GM18951 (cell line): ENCODE measurements around the gene PPM1M.

Source experiments
- POLR2A ChIP-seq: IDR thresholded peaks from 4 replicates; pipeline ENCODE4 v1.6.1; 2011; ENCODE audit warnings: mild to moderate bottlenecking; ENCODE audit not compliant: insufficient read length, insufficient read depth; ENCODE audit errors: extremely low read depth
- in situ Hi-C: fragments of 300-500 bp; cut with MboI; formaldehyde crosslinking; loops from one replicate; pipeline ENCODE4 v1.12.0; 2022; ENCODE audit warnings: low sequenced_read_pairs, mixed read lengths, inconsistent platforms; ENCODE audit not compliant: unreplicated experiment

Gene PPM1M

DNA sequence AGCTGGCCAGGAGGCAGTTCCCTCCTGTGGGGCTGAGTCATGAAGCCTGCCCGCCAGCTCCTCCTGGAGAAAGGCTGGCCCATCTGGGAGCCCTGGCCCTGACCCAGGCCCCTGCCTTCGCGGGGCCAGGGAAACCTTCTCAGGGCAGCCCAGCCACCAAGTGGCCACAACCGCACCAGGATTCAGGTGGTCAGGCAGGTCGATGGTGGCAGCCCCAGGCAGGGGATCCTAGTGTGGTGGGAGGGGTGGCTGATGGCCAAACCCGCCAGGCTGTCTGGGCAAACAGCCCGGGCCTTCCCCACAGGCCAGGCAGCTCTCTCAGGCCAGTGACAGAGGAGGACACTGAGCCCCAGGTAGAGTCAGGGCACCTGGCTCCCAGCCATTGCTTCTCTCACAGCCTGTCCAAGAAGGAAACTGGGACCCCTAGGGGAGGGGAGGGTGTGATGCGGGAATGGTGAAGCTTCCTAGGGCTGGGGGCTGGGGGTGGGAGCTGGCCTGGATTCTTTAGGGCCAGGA is 7.8 kb upstream of the PPM1M start:
- in situ Hi-C loops = no loop called here
- TF ChIP-seq POLR2A = no peak

- TF ChIP-seq POLR2A = no peak
- in situ Hi-C loops = no loop called here
These were observed 7.3 kb upstream of the PPM1M start for GRCh38 chr3:52238193-52238760.

DNA sequence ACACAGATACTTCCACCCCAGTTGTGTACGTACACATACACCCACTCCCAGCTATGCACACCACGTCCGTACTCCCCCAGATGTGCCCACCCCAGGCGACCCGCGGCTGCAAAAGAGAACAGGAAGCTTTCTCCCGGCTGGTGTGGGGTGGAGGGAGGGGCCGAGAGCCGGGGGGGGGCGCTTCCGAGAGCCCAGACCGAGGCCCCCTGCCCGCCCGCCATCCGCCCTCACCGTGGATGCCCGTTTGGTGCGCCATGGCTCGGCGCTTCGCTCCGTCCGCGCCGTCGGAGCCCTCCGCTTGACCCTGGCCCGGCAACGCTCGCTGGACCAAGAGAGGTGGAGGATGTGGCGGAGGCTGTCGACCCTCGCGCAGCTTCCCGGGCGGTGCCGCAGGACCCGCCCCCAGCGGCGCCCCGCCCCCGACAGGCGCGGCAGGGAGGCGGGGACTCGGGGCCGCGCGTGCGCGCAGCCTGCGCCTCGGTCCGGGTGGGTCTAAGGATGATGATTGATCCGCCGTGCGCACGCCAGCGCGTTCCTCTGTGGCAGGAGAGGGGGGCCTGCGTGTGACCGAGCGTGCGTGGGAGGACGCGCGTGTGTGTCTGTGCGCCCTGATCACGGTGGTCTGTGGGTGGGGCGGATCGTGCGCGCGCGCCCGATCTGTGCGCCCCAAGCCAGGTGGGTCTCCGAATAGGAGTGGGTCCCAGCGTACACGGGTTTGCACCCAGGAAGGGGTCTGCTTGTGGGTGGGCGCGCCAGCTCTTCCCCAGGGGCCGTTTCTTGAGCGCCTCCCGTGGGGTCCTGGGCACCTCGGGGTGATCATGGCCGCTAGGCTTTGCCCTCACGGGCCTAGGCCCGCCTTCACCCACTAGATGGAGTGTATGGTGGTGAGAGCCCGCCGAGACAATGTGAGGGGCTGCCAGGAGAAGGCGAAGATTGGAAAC is 6.5 kb upstream of the PPM1M start, which contains the start of gene TWF2:
Gene TWF2, minus strand, starts transcription at position 398 of the 941 bp plus-strand sequence. Its CDS starts 142 bp downstream, at position 256.
- in situ Hi-C loops = no loop called here
- TF ChIP-seq POLR2A = peak; percentile 94

GRCh38 chr3:52240059-52240885 is 5.3 kb upstream of the PPM1M start:
- TF ChIP-seq POLR2A = peak; percentile 42
- in situ Hi-C loops = no loop called here

GRCh38 chr3:52240886-52241370 is 4.6 kb upstream of the PPM1M start:
- TF ChIP-seq POLR2A = no peak
- in situ Hi-C loops = no loop called here

DNA sequence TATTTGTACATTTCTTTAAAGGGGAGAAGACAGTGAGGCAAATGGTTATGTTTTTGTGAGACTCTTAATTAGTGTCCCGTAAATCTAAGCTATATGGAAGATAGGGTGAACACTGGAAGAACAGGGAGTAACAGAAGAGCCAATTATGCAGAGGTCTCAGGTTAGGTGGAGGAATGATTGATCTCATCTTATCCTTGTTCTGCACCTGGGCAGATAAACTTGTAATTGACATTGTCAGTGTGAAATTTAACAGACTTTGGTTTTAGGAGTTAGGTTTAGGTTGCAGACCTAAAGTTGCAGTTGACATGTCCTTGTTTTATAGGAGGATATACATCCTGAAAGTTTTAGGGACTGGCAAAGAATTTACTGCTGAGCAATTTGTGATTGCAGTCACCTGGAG is 3.5 kb upstream of the PPM1M start:
- TF ChIP-seq POLR2A = no peak
- in situ Hi-C loops = no loop called here

DNA sequence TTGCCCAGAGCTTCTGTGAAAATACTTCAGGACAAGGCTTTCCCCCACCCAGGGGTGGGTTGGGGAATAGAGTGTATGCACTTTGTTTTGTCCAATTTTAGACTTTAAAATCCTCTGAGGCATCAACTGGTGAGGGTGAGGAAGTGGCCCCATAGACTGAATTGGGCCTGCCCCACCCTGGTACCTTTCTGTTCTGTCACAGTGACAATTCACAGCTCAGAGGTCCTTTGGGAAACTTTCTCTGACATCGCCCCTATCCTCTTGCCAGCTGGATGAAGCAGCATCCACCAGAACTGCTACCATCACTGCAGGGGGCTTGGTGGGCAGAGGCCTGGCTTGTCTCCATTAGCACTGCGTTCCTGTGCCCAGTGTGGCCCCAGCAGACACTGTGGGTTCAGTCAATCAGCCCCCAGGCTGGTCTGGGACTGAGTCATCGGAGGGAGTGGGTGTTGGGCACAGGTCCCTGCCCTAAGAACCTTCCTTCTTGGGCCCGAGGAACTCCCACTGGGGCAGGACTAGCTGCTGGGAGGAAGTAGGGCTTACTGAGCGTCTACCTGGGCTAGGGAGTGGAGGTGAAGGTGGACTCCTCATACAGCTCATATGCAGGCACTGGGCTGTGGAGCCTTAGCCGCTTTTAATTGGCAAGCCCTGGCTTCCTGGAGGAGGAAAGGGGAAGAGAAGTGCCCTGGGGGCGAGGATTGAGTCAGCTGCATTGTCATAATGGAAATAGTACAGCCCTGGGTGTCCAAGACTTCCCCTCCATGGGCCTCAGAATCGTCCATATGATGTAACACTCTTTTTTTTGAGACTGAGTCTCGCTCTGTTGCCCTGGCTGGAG is 1.5 kb upstream of the PPM1M start:
- in situ Hi-C loops = no loop called here
- TF ChIP-seq POLR2A = peak; percentile 43

GRCh38 chr3:52246264-52246620 is 683 bp downstream of the PPM1M start:
- in situ Hi-C loops = no loop called here
- TF ChIP-seq POLR2A = no peak

- in situ Hi-C loops = no loop called here
- TF ChIP-seq POLR2A = no peak
These were observed 1.3 kb downstream of the PPM1M start for GRCh38 chr3:52246728-52247408.

DNA sequence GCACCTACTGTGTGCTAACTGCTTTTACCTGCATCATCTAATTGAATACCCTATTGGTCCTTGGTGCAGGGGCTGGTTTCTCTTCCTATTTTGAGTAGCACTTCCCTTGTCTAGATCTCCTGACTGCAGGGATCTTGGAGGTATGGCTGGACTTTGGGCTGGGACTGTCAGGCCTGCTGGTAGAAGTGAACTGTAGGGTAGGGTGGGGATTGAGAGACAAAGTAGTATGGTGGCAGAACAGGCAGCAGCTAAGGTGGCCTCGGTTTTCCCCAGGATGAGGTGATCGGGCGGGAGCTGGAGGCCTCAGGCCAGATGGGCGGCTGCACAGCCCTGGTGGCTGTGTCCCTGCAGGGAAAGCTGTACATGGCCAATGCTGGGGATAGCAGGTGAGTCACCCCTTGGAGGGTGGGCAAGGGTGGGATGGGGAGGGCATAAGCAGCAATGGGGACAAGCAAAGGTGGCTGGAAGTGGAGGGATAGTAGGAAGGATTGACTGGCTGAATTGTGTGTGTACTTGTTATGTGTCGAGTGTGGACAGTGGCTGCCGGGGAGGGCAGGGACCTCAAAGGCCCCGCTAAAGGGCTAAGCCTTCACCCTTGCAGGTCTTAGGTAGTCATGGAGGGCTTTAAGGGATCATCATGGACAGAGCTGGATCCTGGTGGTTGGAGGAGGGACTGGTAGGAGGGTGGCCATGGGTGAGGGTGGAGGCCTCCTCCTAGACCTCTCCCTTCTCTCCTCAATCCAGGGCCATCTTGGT is 2.0 kb downstream of the PPM1M start:
- in situ Hi-C loops = no loop called here
- TF ChIP-seq POLR2A = no peak

DNA sequence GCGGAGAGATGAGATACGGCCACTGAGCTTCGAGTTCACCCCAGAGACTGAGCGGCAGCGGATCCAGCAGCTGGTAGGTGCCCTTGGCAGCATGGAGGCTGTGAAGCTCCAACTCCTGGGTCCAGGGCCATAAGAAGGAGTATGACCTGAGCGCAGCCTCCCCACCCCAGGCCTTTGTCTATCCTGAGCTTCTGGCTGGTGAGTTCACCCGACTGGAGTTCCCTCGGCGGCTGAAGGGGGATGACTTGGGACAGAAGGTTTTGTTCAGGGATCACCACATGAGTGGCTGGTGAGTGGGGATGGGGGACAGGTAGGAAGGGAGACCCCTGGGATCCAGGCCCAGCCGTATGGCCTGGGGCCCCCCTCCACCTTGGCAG is 2.6 kb downstream of the PPM1M start:
- TF ChIP-seq POLR2A = peak; percentile 0
- in situ Hi-C loops = no loop called here

GRCh38 chr3:52248816-52249547 is 3.4 kb downstream of the PPM1M start:
- TF ChIP-seq POLR2A = peak; percentile 10
- in situ Hi-C loops = no loop called here
